ENCODE data around the gene PSMC3IP. TPM values are rescaled to one million over a fixed set of nuclear protein-coding genes. Genes with fewer than 3 reads are reported as not detected.
A peak's percentile ranks its signal among the peaks of the same experiment; 100 is the strongest.

The PSMC3IP gene
- total RNA-seq, 2 experiments from 2014 or later: 27.0 to 28.9 TPM

DNA sequence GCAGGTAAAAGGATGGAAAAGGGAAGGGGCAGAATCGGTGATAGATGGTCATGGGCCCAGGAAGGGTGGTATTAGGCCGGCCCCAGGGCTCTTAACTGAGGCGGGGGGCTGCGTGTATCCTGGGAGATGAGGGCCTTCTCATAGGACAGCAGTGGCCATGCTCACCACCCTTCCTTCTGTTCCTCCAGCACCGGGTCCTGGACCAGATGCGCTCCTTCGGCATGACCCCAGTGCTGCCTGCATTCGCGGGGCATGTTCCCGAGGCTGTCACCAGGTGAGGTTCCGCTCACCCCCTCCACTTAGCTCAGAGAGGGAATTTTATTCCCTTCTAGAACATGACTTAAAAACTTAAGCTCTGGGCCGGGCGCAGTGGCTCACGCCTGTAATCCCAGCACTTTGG is 39.0 kb downstream of the PSMC3IP start:
- H3K4me3 Mint-ChIP-seq: no peak overlapping the region
- H3K4me1 Mint-ChIP-seq: peaks cover 30% of the 10 kb centered on the region
- CTCF ChIA-PET: interaction anchor here (0.6 to 1.1 kb wide), 3 partner anchors 11 to 230 kb away, joined by 3 to 4 read pairs (median 3); no protein-coding TSS in a partner anchor
- H3K9me3 Mint-ChIP-seq (ENCODE audit: low read depth): no peaks in the 10 kb centered on the region
- intact Hi-C loops (cut with DNase I, micrococcal nuclease): loop anchor here in 1 of 2 experiments (5.0 kb wide), 1 partner anchor 521 kb away; the partner anchor contains the start of gene DNAJC7
- DNase-seq (no peak), ATAC-seq (no peak)
- no peak overlapping the region for H3K27ac Mint-ChIP-seq
- H3K27me3 Mint-ChIP-seq: no peaks in the 10 kb centered on the region
- H3K36me3 Mint-ChIP-seq (ENCODE audit: low read depth): peaks cover 17% of the 10 kb centered on the region
- POLR2A ChIA-PET: no interaction called here

DNA sequence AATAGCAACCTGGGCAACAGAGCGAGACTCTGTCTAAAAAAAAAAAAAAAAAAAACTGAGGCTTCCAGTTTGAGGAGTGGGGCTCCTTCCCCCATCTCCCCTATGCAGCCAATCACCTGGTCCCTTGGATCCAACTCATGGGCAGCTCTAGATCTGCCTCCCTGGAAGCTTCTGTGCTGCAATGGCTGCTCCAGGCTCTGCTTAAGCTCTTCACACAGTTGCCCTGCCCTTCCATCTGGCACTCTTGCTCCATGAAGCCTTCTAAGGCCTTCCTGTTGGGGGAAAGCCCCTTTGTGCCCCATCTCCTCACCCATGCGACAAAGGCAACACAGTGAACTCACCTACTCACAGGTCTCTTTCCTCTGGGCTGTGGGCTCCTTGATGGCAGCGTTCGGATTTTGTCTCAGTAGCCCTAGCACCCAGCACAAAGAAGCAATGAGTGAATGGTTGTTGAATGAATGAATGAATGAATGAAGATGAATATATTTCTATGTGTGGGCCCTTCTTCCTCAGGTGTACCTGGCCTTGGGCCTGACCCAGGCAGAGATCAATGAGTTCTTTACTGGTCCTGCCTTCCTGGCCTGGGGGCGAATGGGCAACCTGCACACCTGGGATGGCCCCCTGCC is 39.6 kb downstream of the PSMC3IP start:
- Mint-ChIP-seq H3K27ac (peak overlapping the region; percentile 8), H3K4me3 (peak overlapping the region; percentile 20), H3K9me3 (ENCODE audit: low read depth) (no peaks in the 10 kb centered on the region), H3K36me3 (ENCODE audit: low read depth) (peaks cover 17% of the 10 kb centered on the region), H3K27me3 (no peaks in the 10 kb centered on the region), H3K4me1 (peaks cover 30% of the 10 kb centered on the region)
- intact Hi-C loops (cut with DNase I, micrococcal nuclease): loop anchor here in 1 of 2 experiments (5.0 kb wide), 1 partner anchor 521 kb away; the partner anchor contains the start of gene DNAJC7
- ChIA-PET POLR2A (interaction anchor here (1.2 kb wide), 1 partner anchor 10 kb away, joined by 7 read pairs; no protein-coding TSS in a partner anchor), CTCF (interaction anchor here (0.7 kb wide), 1 partner anchor 14 kb away, joined by 3 read pairs; no protein-coding TSS in a partner anchor)
- no peak for DNase-seq
- no peak for ATAC-seq

DNA sequence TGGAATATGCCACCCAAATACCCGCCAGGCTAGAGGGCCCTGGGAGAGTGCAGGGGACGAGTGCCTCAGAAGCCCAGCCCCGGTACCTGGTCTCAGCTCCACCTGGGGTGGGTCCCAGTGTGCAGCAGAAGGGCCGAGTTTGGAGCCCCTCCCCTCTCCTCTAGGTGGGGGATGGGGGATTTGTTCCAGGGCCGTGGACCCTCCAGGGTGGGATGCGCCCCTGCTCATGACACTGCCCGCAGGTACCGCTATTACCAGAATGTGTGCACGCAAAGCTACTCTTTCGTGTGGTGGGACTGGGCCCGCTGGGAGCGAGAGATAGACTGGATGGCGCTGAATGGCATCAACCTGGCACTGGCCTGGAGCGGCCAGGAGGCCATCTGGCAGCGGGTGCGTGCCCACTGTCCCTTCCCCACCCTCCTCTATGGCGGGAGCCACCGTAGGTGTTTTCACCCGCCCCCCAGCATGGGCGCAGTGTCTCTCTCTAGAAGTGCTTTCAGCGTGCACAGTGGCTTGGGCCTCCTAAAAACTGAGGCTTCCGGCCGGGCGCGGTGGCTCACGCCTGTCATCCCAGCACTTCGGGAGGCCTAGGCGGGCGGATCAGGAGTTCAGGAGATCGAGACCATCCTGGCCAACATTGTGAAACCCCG is 40.2 kb downstream of the PSMC3IP start:
- Mint-ChIP-seq H3K27ac (peak overlapping the region; percentile 83), H3K4me1 (peaks cover 30% of the 10 kb centered on the region)
- CTCF ChIA-PET: interaction anchor here (1.1 kb wide), 1 partner anchor 19 kb away, joined by 4 read pairs; no protein-coding TSS in a partner anchor

GRCh38 chr17:42536372-42537155 is 41.0 kb downstream of the PSMC3IP start:
- peaks cover 32% of the 10 kb centered on the region for H3K4me1 Mint-ChIP-seq
- peaks cover 16% of the 10 kb centered on the region for H3K36me3 Mint-ChIP-seq (ENCODE audit: low read depth)
- H3K4me3 Mint-ChIP-seq: peak overlapping the region; percentile 86
- CTCF ChIA-PET: interaction anchor here (0.5 to 1.8 kb wide), 7 partner anchors 12 to 606 kb away, joined by 3 to 8 read pairs (median 4); partner anchors contain the start of genes GHDC and ODAD4
- DNase-seq: peak; percentile 87
- peak; percentile 76 for ATAC-seq
- H3K27me3 Mint-ChIP-seq: no peaks in the 10 kb centered on the region
- H3K9me3 Mint-ChIP-seq (ENCODE audit: low read depth): no peaks in the 10 kb centered on the region
- intact Hi-C loops (cut with DNase I, micrococcal nuclease): loop anchor here (1.0 to 5.0 kb wide), 5 partner anchors 18 to 519 kb away; partner anchors contain the start of genes COASY (in 1 of the 2), DNAJC7 (in 1 of the 2) and PSMC3IP (in 1 of the 2)
- H3K27ac Mint-ChIP-seq: peak overlapping the region; percentile 83
- POLR2A ChIA-PET: interaction anchor here (1.3 kb wide), 1 partner anchor 11 kb away, joined by 3 read pairs; no protein-coding TSS in a partner anchor

More for the DNA sequence above, 40.2 kb downstream of the PSMC3IP start:
- no peak for ATAC-seq
- peaks cover 17% of the 10 kb centered on the region for H3K36me3 Mint-ChIP-seq (ENCODE audit: low read depth)
- H3K27me3 Mint-ChIP-seq: no peaks in the 10 kb centered on the region
- H3K4me3 Mint-ChIP-seq: peak overlapping the region; percentile 75
- no peak for DNase-seq
- POLR2A ChIA-PET: interaction anchor here (1.2 kb wide), 1 partner anchor 11 kb away, joined by 7 read pairs; no protein-coding TSS in a partner anchor
- no peaks in the 10 kb centered on the region for H3K9me3 Mint-ChIP-seq (ENCODE audit: low read depth)
- intact Hi-C loops (cut with DNase I, micrococcal nuclease): loop anchor here in 1 of 2 experiments (5.0 kb wide), 1 partner anchor 520 kb away; the partner anchor contains the start of gene DNAJC7

DNA sequence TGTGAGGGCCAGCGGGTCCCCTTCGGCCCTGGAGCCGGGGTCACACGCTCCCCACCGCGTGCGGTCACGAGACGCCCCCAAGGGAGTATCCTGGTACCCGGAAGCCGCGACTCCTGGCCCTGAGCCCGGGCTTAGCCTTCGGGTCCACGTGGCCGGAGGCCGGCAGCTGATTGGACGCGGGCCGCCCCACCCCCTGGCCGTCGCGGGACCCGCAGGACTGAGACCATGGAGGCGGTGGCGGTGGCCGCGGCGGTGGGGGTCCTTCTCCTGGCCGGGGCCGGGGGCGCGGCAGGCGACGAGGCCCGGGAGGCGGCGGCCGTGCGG is 41.5 kb downstream of the PSMC3IP start, which contains the start of gene NAGLU:
Gene NAGLU (plus strand): TSS at position 194 of the 324 bp plus-strand sequence. CDS start 32 bp downstream, at position 226.
- Mint-ChIP-seq H3K36me3 (ENCODE audit: low read depth) (peaks cover 12% of the 10 kb centered on the region), H3K4me1 (peaks cover 30% of the 10 kb centered on the region), H3K27me3 (no peaks in the 10 kb centered on the region), H3K9me3 (ENCODE audit: low read depth) (no peaks in the 10 kb centered on the region), H3K27ac (peak within 1 kb of the TSS; percentile 90), H3K4me3 (peak within 1 kb of the TSS; percentile 86)
- ATAC-seq (peak; percentile 87), DNase-seq (peak; percentile 92)
- ChIA-PET CTCF (interaction anchor here (0.5 to 1.8 kb wide), 9 partner anchors 12 to 605 kb away, joined by 3 to 8 read pairs (median 4); partner anchors contain the start of genes GHDC and ODAD4), POLR2A (interaction anchor here (0.6 to 1.3 kb wide), 2 partner anchors 12 to 36 kb away, joined by 3 to 6 read pairs; no protein-coding TSS in a partner anchor)
- intact Hi-C loops (cut with DNase I, micrococcal nuclease): loop anchor here (1.0 to 5.0 kb wide), 5 partner anchors 18 to 519 kb away; partner anchors contain the start of genes COASY (in 1 of the 2), DNAJC7 (in 1 of the 2) and PSMC3IP (in 1 of the 2)

DNA sequence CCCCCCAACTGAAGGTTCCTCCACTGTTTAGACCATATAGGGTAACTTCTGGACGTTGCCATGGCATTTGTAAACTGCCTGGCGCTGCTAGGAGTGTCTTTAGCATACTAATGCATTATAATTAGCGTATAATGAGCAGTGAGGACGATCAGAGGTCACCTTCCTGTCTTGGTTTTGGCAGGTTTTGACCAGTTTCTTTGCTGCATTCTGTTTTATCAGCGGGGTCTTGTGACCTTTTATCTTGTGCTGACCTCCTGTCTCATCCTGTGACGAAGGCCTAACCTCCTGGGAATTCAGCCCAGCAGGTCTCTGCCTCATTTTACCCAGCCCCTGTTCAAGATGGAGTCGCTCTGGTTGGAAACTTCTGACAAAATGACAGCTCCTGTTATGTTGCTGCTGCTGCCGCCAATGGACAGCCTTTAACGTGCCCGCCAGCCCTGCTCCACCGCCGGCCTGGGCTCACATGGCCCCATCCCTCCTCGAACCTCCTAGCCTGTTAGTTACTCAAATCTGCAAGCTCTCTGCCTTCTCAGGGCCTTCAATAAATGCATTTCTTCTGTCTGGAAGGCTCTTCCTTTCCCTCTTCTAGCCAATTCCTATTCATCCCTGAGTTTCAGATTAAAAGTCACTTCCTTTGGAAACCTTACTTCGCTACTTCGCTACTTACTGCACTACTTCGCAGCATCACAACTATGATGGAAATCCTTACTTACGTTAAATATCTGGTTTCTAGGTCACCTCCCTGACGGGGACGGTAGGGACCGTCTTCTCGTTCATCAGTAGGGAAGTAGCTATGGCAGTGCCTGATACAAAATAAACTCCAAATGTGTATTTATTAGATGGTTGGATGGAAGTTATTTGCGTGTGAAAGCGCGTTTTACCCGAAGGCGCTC is 42.1 kb downstream of the PSMC3IP start:
- H3K9me3 Mint-ChIP-seq (ENCODE audit: low read depth): no peaks in the 10 kb centered on the region
- CTCF ChIA-PET: interaction anchor here (0.7 to 1.8 kb wide), 8 partner anchors 13 to 415 kb away, joined by 3 to 8 read pairs (median 4); partner anchors contain the start of gene GHDC
- DNase-seq (no peak), ATAC-seq (peak; percentile 5)
- POLR2A ChIA-PET: interaction anchor here (0.6 to 1.3 kb wide), 2 partner anchors 13 to 35 kb away, joined by 3 to 6 read pairs; no protein-coding TSS in a partner anchor
- intact Hi-C loops (cut with DNase I, micrococcal nuclease): loop anchor here (1.0 to 5.0 kb wide), 5 partner anchors 19 to 518 kb away; partner anchors contain the start of genes COASY (in 1 of the 2), DNAJC7 (in 1 of the 2) and PSMC3IP (in 1 of the 2)
- H3K27ac Mint-ChIP-seq: peak overlapping the region; percentile 90
- H3K36me3 Mint-ChIP-seq (ENCODE audit: low read depth): peaks cover 7% of the 10 kb centered on the region
- H3K27me3 Mint-ChIP-seq: no peaks in the 10 kb centered on the region
- peaks cover 29% of the 10 kb centered on the region for H3K4me1 Mint-ChIP-seq
- peak overlapping the region; percentile 86 for H3K4me3 Mint-ChIP-seq

- H3K4me1 Mint-ChIP-seq: peaks cover 36% of the 10 kb centered on the region
- peak; percentile 74 for DNase-seq
- ChIA-PET POLR2A (interaction anchor here (0.6 kb wide), 1 partner anchor 192 kb away, joined by 5 read pairs; no protein-coding TSS in a partner anchor), CTCF (interaction anchor here (0.6 to 1.2 kb wide), 5 partner anchors 10 to 1021 kb away, joined by 3 to 5 read pairs (median 3); partner anchors contain the start of genes NKIRAS2 and PSMC3IP)
- intact Hi-C loops (cut with DNase I, micrococcal nuclease): no loop called here
- no peaks in the 10 kb centered on the region for H3K27me3 Mint-ChIP-seq
- no peaks in the 10 kb centered on the region for H3K36me3 Mint-ChIP-seq (ENCODE audit: low read depth)
- peak overlapping the region; percentile 64 for H3K4me3 Mint-ChIP-seq
- no peaks in the 10 kb centered on the region for H3K9me3 Mint-ChIP-seq (ENCODE audit: low read depth)
- peak overlapping the region; percentile 68 for H3K27ac Mint-ChIP-seq
- ATAC-seq: peak; percentile 31
Measured at GRCh38 chr17:42531455-42532354, 45.8 kb downstream of the PSMC3IP start.

DNA sequence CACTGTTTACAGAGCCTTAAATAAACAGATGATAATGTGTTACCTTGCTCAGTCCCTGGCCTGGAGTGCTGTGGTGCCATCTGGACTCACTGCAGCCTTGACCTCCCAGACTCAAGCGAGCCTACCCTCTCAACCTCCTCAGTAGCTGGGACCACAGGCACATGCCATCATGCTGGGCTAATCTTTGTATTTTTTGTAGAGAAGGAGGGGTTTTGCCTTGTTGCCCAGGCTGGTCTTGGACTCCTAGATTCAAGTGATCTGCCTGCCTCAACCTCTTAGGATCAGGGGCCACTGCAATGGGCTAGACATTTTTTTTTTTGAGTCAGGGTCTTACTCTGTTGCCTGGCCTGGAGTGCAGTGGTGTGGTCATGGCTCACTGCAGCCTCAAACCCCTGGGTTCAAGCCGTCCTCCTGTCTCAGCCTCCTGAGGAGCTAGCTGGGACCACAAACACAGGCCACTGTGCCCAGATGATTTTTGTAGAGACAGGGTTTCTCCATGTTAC is 46.5 kb downstream of the PSMC3IP start:
- H3K4me3 Mint-ChIP-seq: no peak overlapping the region
- intact Hi-C loops (cut with DNase I, micrococcal nuclease): no loop called here
- no peaks in the 10 kb centered on the region for H3K9me3 Mint-ChIP-seq (ENCODE audit: low read depth)
- CTCF ChIA-PET: interaction anchor here (0.6 to 1.5 kb wide), 4 partner anchors 13 to 1020 kb away, joined by 3 to 4 read pairs (median 3); partner anchors contain the start of gene NKIRAS2
- POLR2A ChIA-PET: no interaction called here
- H3K36me3 Mint-ChIP-seq (ENCODE audit: low read depth): no peaks in the 10 kb centered on the region
- peaks cover 35% of the 10 kb centered on the region for H3K4me1 Mint-ChIP-seq
- H3K27ac Mint-ChIP-seq: peak overlapping the region; percentile 68
- no peaks in the 10 kb centered on the region for H3K27me3 Mint-ChIP-seq
- ATAC-seq (no peak), DNase-seq (no peak)

DNA sequence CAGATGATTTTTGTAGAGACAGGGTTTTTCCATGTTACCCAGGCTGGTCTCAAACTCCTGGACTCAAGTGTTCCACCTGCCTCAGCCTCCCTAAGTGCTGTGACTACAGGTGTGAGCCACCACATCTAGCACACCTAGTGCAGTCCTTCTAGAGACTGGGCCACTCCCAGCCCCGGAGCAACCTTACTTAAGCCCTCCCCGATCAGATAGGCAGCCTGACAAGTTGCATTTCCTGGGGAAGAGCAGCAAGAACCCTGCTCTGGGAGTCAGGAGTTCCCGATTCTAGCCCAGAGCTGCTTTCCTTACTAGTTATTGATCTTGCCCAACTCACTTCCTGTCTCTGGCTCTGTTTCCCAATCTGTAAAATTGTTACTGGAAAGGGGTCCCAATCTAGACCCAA is 48.5 kb downstream of the PSMC3IP start:
- intact Hi-C loops (cut with DNase I, micrococcal nuclease): loop anchor here in 1 of 2 experiments (5.0 kb wide), 1 partner anchor 217 kb away; no protein-coding TSS in a partner anchor
- H3K9me3 Mint-ChIP-seq (ENCODE audit: low read depth): no peaks in the 10 kb centered on the region
- no peak for ATAC-seq
- H3K4me1 Mint-ChIP-seq: peaks cover 34% of the 10 kb centered on the region
- no peaks in the 10 kb centered on the region for H3K36me3 Mint-ChIP-seq (ENCODE audit: low read depth)
- CTCF ChIA-PET: interaction anchor here (0.6 to 1.4 kb wide), 4 partner anchors 11 to 469 kb away, joined by 3 to 5 read pairs (median 4); partner anchors contain the start of gene RPL27
- POLR2A ChIA-PET: no interaction called here
- H3K27me3 Mint-ChIP-seq: no peaks in the 10 kb centered on the region
- H3K27ac Mint-ChIP-seq: no peak overlapping the region
- no peak for DNase-seq
- H3K4me3 Mint-ChIP-seq: no peak overlapping the region
